Measurements from ENCODE around the gene TMEM204.

The TMEM204 gene

DNA sequence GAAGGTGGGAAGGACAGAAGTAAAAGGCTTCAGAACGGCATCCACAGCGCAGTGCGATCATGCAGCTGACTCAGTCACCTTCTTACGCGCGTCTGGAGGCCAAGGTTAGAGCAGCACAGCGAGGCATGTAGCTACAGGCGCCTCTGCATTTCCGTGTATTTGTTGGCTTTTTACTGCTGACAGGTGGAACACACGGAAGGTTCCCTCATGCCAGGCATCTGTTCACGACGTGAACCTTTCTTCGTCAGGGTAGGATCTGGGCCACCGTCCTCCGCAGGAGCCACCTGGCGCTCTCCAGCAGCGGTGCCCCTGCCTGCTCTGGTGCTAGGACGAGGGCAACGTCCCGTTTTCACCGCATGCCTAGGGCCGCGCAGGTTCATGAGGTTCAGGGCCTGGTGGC is 15.3 kb downstream of the TMEM204 start:
- no peak overlapping the region for H3K27ac ChIP-seq
- no peak for TF ChIP-seq ZFX (IDR thresholded peaks at IDR 0.05; ENCODE audit: borderline replicate concordance)
- TF ChIP-seq, protein P1, sequence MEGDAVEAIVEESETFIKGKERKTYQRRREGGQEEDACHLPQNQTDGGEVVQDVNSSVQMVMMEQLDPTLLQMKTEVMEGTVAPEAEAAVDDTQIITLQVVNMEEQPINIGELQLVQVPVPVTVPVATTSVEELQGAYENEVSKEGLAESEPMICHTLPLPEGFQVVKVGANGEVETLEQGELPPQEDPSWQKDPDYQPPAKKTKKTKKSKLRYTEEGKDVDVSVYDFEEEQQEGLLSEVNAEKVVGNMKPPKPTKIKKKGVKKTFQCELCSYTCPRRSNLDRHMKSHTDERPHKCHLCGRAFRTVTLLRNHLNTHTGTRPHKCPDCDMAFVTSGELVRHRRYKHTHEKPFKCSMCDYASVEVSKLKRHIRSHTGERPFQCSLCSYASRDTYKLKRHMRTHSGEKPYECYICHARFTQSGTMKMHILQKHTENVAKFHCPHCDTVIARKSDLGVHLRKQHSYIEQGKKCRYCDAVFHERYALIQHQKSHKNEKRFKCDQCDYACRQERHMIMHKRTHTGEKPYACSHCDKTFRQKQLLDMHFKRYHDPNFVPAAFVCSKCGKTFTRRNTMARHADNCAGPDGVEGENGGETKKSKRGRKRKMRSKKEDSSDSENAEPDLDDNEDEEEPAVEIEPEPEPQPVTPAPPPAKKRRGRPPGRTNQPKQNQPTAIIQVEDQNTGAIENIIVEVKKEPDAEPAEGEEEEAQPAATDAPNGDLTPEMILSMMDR (IDR thresholded peaks at IDR 0.05) = no peak

DNA sequence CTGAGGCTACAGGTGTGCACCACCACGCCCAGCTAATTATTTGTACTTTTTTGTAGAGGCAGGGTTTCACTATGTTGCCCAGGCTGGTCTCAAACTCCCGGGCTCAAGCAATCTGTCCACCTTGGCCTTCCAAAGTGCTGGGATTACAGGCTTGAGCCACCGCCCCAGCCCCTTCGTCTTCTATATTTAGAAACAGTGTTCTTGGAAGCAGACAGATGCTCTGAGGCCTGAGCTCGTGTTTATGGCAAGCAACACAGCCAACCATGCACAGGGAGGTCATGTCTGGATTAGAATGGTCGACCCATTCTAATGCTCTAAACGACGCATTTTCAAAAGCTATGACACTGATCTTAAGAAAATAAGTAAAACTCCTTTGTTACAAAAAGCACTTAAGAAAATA is 16.6 kb downstream of the TMEM204 start:
- no peak overlapping the region for H3K27ac ChIP-seq
- TF ChIP-seq, protein P1 (IDR thresholded peaks at IDR 0.05) = no peak
- TF ChIP-seq ZFX (IDR thresholded peaks at IDR 0.05; ENCODE audit: borderline replicate concordance) = no peak

DNA sequence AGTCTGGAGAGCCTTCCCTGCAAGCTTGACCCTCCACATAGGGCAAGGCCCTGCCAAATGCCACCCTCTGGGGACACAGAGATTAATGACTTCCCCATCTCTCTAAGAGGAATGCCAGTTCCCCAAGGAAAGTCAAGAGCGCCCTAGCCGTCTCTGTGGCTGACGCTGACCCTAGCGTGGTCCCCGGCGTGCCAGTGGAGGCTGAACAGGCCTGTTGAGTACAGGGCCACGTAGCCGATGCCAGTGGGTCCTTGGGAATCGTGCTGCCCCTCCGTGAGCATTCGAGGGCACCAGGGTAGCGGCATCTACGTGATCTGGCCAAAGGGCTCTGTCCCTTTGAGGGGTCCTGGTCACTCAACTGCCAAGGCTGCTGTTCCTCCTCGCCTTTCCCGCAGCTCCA is 17.2 kb downstream of the TMEM204 start:
- no peak overlapping the region for H3K27ac ChIP-seq
- TF ChIP-seq, protein P1 (IDR thresholded peaks at IDR 0.05) = no peak
- no peak for TF ChIP-seq ZFX (IDR thresholded peaks at IDR 0.05; ENCODE audit: borderline replicate concordance)

DNA sequence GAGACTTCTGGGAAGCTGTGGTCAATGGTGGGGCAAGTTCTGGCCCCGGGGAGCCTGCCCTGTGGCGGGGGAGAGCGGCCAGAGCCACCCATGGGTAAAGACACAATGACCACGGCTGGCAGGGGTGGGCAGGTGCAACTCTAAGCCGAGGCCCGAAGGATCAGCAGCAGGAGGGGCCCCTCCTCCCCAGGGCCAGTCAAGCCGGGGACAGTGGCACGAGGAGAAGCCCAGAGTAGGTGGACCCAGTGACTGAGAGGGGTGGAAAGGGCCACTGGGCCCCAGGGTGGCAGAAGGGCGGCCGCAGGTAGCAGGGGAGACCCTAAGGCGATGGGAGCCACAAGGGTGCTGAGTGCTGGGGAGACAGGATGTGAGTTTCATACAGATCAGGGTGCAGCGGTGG is 17.7 kb downstream of the TMEM204 start:
- H3K27ac ChIP-seq = no peak overlapping the region
- no peak for TF ChIP-seq ZFX (IDR thresholded peaks at IDR 0.05; ENCODE audit: borderline replicate concordance)
- TF ChIP-seq, protein P1 (IDR thresholded peaks at IDR 0.05) = no peak

DNA sequence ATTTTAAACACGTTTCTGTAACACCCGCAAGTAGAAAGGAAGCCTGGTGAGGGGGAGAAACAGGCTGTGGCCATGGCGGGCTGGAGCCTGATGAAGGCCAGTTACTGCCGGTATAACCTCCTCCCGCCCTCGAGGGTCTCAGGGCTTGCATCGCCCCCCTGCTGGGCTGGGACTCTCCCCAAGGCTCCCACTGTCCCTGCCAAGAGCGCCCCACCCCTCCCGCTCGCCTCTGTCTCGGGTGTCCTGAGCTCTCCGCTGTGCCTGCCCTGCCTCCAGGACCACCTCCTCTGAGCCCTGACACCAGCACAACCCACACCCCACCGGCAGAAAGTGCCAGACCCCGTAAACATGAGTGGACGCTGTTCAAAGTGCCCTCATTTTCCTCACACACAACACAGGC is 18.7 kb downstream of the TMEM204 start:
- no peak overlapping the region for H3K27ac ChIP-seq
- TF ChIP-seq, protein P1 (IDR thresholded peaks at IDR 0.05) = no peak
- no peak for TF ChIP-seq ZFX (IDR thresholded peaks at IDR 0.05; ENCODE audit: borderline replicate concordance)

DNA sequence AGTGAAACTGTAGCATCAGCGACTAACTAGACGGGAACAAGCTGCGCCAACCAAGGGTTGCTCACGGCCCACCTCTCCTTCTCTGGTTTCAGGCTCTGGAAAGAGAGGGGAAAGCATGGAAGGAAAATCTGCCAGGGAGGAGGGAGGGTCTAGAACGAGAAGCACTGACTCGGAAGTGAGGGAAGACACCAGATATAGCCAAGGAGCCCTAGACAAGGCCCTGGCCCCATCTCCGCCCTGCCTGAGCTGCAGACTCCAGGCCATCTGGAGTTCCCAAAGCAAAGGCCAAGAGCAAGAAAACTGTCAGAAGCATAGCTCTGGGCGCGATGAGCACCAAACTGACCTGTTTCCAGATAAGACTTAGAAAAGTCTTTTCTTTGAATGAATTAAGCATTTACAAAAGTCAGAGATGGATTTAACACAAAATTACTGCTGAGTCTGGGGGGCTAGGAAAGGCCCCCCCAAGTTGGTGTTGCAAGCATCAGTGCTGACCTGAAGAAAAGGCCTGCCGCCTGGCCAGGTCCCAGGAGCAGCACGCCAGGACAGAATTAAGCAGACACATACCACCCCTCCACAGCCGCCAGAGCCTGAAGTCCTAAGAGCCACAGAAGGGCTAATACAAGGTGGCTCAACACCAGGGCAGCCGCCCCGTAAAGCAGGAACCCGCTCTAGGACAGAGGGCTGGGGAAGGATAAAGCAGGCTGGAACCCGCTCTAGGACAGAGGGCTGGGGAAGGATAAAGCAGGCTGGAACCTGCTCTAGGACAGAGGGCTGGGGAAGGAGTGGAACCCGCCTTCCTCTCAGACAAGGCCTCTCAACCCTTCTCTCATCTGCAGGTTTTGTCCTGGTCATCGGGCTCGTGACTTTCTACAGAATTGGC is 20.7 kb downstream of the TMEM204 start:
- no peak overlapping the region for H3K27ac ChIP-seq
- TF ChIP-seq, protein P1 (IDR thresholded peaks at IDR 0.05) = no peak
- TF ChIP-seq ZFX (IDR thresholded peaks at IDR 0.05; ENCODE audit: borderline replicate concordance) = no peak

DNA sequence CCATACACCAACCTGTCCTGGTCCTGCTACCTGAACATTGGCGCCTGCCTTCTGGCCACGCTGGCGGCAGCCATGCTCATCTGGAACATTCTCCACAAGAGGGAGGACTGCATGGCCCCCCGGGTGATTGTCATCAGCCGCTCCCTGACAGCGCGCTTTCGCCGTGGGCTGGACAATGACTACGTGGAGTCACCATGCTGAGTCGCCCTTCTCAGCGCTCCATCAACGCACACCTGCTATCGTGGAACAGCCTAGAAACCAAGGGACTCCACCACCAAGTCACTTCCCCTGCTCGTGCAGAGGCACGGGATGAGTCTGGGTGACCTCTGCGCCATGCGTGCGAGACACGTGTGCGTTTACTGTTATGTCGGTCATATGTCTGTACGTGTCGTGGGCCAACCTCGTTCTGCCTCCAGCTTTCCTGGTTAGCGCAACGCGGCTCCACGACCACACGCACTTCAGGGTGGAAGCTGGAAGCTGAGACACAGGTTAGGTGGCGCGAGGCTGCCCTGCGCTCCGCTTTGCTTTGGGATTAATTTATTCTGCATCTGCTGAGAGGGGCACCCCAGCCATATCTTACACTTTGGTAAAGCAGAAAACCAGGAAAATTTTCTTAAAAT is 21.5 kb downstream of the TMEM204 start:
- H3K27ac ChIP-seq = no peak overlapping the region
- TF ChIP-seq, protein P1 (IDR thresholded peaks at IDR 0.05) = no peak
- TF ChIP-seq ZFX (IDR thresholded peaks at IDR 0.05; ENCODE audit: borderline replicate concordance) = no peak

All from 22Rv1 (cell line).